ENCODE results near the gene PPP1R16B.

The PPP1R16B gene

DNA sequence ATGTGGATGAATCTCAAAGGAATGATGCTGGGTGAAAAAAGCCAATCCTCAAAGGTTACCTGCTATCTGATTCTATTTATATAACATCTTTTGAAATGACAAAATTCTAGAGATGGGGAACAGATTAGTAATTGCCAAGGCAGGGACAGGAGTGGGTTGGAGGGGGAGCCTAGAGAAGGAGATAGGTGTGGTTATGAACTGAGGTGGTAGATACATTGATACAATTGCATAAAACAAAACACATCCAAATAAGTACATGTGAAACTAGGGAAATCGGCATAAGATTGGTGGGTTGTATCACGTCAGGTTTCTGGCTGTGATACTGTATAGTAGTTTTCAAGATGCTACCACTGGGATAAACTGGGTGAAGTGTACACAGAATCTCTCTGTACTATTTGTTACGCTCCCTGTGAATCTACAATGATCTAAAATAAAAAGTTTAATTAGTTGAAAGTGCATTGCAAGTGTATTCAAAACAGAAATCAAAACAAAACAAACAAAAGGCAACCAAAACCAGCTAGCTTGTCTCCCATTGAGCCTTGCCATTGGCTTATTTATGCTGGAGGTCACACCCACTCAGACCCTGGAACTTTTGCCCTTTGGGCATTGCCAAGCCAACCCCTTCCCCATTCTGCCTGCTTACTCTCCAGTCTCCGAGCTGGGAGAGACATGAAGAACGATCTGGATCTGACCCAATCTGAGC lies 27.8 kb downstream of the PPP1R16B start:
- ChIA-PET CTCF (interaction anchor here (0.6 to 2.0 kb wide), 3 partner anchors 17 to 62 kb away, joined by 4 to 9 read pairs (median 4); no protein-coding TSS in a partner anchor), POLR2A (no interaction called here)
- TF ChIP-seq ZNF423 (tag by site-specific recombination; IDR thresholded peaks at IDR 0.05) (no peak), ZNF426 (tag by site-specific recombination; IDR thresholded peaks at IDR 0.05) (no peak), ZNF138 (tag by site-specific recombination; IDR thresholded peaks at IDR 0.05; ENCODE audit: borderline replicate concordance) (no peak), ZNF629 (tag by site-specific recombination; IDR thresholded peaks at IDR 0.05) (no peak), ZNF202 (tag by site-specific recombination; IDR thresholded peaks at IDR 0.05; ENCODE audit: borderline replicate concordance) (no peak), KLF1 (tag by site-specific recombination; IDR thresholded peaks at IDR 0.05) (no peak), ZNF175 (tag by site-specific recombination; IDR thresholded peaks at IDR 0.05) (no peak), IKZF3 (tag by site-specific recombination; IDR thresholded peaks at IDR 0.05) (no peak), ZNF600 (tag by site-specific recombination; IDR thresholded peaks at IDR 0.05) (no peak), ZFHX2 (tag by site-specific recombination; conservative IDR thresholded peaks at IDR 0.05) (no peak), ZNF391 (tag by site-specific recombination; IDR thresholded peaks at IDR 0.05; ENCODE audit: borderline replicate concordance, low read depth) (no peak), ZNF239 (tag by site-specific recombination; IDR thresholded peaks at IDR 0.05) (no peak), ZNF514 (tag by site-specific recombination; IDR thresholded peaks at IDR 0.05) (no peak), ZNF274 (IDR thresholded peaks at IDR 0.05; ENCODE audit: low read length) (no peak), ZNF274 (tag by site-specific recombination; IDR thresholded peaks at IDR 0.05; ENCODE audit: borderline replicate concordance) (no peak), ZNF76 (tag by site-specific recombination; IDR thresholded peaks at IDR 0.05; ENCODE audit: borderline replicate concordance, low read depth) (no peak), ZFP3 (tag by site-specific recombination; IDR thresholded peaks at IDR 0.05; ENCODE audit: low read depth) (no peak)
- TF ChIP-seq, protein P1, sequence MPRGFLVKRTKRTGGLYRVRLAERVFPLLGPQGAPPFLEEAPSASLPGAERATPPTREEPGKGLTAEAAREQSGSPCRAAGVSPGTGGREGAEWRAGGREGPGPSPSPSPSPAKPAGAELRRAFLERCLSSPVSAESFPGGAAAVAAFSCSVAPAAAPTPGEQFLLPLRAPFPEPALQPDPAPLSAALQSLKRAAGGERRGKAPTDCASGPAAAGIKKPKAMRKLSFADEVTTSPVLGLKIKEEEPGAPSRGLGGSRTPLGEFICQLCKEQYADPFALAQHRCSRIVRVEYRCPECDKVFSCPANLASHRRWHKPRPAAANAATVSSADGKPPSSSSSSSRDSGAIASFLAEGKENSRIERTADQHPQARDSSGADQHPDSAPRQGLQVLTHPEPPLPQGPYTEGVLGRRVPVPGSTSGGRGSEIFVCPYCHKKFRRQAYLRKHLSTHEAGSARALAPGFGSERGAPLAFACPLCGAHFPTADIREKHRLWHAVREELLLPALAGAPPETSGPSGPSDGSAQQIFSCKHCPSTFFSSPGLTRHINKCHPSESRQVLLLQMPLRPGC (tag by site-specific recombination; IDR thresholded peaks at IDR 0.05) = no peak
- TF ChIP-seq, protein P2, sequence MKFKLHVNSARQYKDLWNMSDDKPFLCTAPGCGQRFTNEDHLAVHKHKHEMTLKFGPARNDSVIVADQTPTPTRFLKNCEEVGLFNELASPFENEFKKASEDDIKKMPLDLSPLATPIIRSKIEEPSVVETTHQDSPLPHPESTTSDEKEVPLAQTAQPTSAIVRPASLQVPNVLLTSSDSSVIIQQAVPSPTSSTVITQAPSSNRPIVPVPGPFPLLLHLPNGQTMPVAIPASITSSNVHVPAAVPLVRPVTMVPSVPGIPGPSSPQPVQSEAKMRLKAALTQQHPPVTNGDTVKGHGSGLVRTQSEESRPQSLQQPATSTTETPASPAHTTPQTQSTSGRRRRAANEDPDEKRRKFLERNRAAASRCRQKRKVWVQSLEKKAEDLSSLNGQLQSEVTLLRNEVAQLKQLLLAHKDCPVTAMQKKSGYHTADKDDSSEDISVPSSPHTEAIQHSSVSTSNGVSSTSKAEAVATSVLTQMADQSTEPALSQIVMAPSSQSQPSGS (tag by site-specific recombination; IDR thresholded peaks at IDR 0.05; ENCODE audit: low read depth) = no peak
- TF ChIP-seq, protein P3, sequence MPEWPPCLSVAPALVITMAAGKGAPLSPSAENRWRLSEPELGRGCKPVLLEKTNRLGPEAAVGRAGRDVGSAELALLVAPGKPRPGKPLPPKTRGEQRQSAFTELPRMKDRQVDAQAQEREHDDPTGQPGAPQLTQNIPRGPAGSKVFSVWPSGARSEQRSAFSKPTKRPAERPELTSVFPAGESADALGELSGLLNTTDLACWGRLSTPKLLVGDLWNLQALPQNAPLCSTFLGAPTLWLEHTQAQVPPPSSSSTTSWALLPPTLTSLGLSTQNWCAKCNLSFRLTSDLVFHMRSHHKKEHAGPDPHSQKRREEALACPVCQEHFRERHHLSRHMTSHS (tag by site-specific recombination; IDR thresholded peaks at IDR 0.05) = no peak
- TF ChIP-seq, protein P4, sequence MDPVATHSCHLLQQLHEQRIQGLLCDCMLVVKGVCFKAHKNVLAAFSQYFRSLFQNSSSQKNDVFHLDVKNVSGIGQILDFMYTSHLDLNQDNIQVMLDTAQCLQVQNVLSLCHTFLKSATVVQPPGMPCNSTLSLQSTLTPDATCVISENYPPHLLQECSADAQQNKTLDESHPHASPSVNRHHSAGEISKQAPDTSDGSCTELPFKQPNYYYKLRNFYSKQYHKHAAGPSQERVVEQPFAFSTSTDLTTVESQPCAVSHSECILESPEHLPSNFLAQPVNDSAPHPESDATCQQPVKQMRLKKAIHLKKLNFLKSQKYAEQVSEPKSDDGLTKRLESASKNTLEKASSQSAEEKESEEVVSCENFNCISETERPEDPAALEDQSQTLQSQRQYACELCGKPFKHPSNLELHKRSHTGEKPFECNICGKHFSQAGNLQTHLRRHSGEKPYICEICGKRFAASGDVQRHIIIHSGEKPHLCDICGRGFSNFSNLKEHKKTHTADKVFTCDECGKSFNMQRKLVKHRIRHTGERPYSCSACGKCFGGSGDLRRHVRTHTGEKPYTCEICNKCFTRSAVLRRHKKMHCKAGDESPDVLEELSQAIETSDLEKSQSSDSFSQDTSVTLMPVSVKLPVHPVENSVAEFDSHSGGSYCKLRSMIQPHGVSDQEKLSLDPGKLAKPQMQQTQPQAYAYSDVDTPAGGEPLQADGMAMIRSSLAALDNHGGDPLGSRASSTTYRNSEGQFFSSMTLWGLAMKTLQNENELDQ (tag by site-specific recombination; IDR thresholded peaks at IDR 0.05; ENCODE audit: low read depth) = no peak
- no peak overlapping the region for H3K27ac ChIP-seq (ENCODE audit: extremely low read depth, low read depth, low read length)
- H3K9me3 ChIP-seq (ENCODE audit: control insufficient read depth, insufficient read depth, low read depth, low read length) = no peaks in the 10 kb centered on the region
- H3K36me3 ChIP-seq (ENCODE audit: control insufficient read depth in 2 of 2, insufficient read depth in 1 of 2, low read length in 2 of 2) = no peaks in the 10 kb centered on the region
- no peak overlapping the region for H3K4me3 ChIP-seq (ENCODE audit: low read depth, low read length)
- no peaks in the 10 kb centered on the region for H3K4me1 ChIP-seq (ENCODE audit: control insufficient read depth, insufficient read depth, low read length)
